ENCODE results near the gene IFNA21. TPM values are rescaled to one million over a fixed set of nuclear protein-coding genes. Genes with fewer than 3 reads are reported as not detected.

IFNA21 gene
- total and polyA plus RNA-seq, 2 of the 8 experiments (the other 6 are each of a cell fraction or from before 2014, with no cell fraction given): not detected

GRCh38 chr9:21160178-21160577 lies 6.3 kb downstream of the IFNA21 start (continued):
- TF ChIP-seq CHD7 (IDR thresholded peaks at IDR 0.05; ENCODE audit: insufficient replicate concordance, low read length) (no peak), CBX5 (IDR thresholded peaks at IDR 0.05; ENCODE audit: low read depth, low read length) (no peak), E2F6 (IDR thresholded peaks at IDR 0.05) (no peak)

Measured in H1 (cell line).